ENCODE measurements around the gene CA12. TPM values are rescaled to one million over a fixed set of nuclear protein-coding genes. Genes with fewer than 3 reads are reported as not detected.
A peak's percentile ranks its signal among the peaks of the same experiment; 100 is the strongest.

Gene CA12
- total and polyA plus RNA-seq, 9 of the 15 experiments (the other 6 are each of a cell fraction or from before 2014, with no cell fraction given), result 0.01 to 0.78 (median 0.15) TPM; not detected in 1

GRCh38 chr15:63395730-63396151, 14.1 kb upstream of the CA12 start (continued):
- TF ChIP-seq FOXP4 (CRISPR knock-in tag; IDR thresholded peaks at IDR 0.05; ENCODE audit: borderline replicate concordance), result no peak
- TF ChIP-seq ZNF121 (CRISPR knock-in tag; conservative IDR thresholded peaks at IDR 0.05), result no peak
- peak; percentile 52 for TF ChIP-seq HDAC3 (IDR thresholded peaks at IDR 0.05; ENCODE audit: borderline replicate concordance, partially characterized antibody)
- TF ChIP-seq TCF15 (CRISPR knock-in tag; IDR thresholded peaks at IDR 0.05), result no peak; the same call in 1 of the 2 replicates
- TF ChIP-seq CCNT2 (IDR thresholded peaks at IDR 0.05; ENCODE audit: borderline replicate concordance, extremely low read depth, insufficient read length, low read depth, low read length), result peak; percentile 47
- no peak for TF ChIP-seq HMG20A (CRISPR knock-in tag; conservative IDR thresholded peaks at IDR 0.05)
- peak; percentile 66 for TF ChIP-seq HDAC2 (IDR thresholded peaks at IDR 0.05)
- TF ChIP-seq ZNF766 (CRISPR knock-in tag; conservative IDR thresholded peaks at IDR 0.05), result 0 out of 2 replicates have a peak, but pooled peaks have one; percentile 19
- peak; percentile 99 for TF ChIP-seq FOSL1 (tag; conservative IDR thresholded peaks at IDR 0.05)
- no peak for TF ChIP-seq ZBTB34 (CRISPR knock-in tag; IDR thresholded peaks at IDR 0.05)
- peak; percentile 49; the same call in 1 of the 2 replicates for TF ChIP-seq EP400 (IDR thresholded peaks at IDR 0.05)
- TF ChIP-seq ZFP30 (CRISPR knock-in tag; IDR thresholded peaks at IDR 0.05; ENCODE audit: borderline replicate concordance), result no peak
- TF ChIP-seq RBM15 (IDR thresholded peaks at IDR 0.05; ENCODE audit: insufficient read depth, low read length), result no peak
- TF ChIP-seq CXXC5 (CRISPR knock-in tag; IDR thresholded peaks at IDR 0.05), result peak; percentile 78
- peak; percentile 89 for TF ChIP-seq BHLHE40 (IDR thresholded peaks at IDR 0.05; ENCODE audit: low read length)
- peak; percentile 24; the same call in 1 of the 2 replicates for TF ChIP-seq MAFK (IDR thresholded peaks at IDR 0.05; ENCODE audit: low read length)
- no peak for TF ChIP-seq ZBED1 (IDR thresholded peaks at IDR 0.05)
- peak in 1 of 2 experiments; percentile 79; a peak in 2 of 4 replicates for TF ChIP-seq RCOR1 (IDR thresholded peaks at IDR 0.05; ENCODE audit: borderline replicate concordance in 1 of 2, low read depth in 2 of 2, low read length in 2 of 2)
- TF ChIP-seq, protein P1, sequence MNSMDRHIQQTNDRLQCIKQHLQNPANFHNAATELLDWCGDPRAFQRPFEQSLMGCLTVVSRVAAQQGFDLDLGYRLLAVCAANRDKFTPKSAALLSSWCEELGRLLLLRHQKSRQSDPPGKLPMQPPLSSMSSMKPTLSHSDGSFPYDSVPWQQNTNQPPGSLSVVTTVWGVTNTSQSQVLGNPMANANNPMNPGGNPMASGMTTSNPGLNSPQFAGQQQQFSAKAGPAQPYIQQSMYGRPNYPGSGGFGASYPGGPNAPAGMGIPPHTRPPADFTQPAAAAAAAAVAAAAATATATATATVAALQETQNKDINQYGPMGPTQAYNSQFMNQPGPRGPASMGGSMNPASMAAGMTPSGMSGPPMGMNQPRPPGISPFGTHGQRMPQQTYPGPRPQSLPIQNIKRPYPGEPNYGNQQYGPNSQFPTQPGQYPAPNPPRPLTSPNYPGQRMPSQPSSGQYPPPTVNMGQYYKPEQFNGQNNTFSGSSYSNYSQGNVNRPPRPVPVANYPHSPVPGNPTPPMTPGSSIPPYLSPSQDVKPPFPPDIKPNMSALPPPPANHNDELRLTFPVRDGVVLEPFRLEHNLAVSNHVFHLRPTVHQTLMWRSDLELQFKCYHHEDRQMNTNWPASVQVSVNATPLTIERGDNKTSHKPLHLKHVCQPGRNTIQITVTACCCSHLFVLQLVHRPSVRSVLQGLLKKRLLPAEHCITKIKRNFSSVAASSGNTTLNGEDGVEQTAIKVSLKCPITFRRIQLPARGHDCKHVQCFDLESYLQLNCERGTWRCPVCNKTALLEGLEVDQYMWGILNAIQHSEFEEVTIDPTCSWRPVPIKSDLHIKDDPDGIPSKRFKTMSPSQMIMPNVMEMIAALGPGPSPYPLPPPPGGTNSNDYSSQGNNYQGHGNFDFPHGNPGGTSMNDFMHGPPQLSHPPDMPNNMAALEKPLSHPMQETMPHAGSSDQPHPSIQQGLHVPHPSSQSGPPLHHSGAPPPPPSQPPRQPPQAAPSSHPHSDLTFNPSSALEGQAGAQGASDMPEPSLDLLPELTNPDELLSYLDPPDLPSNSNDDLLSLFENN (IDR thresholded peaks at IDR 0.05; ENCODE audit: low read depth in 2 of 2, low read length in 2 of 2), result 0 out of 4 replicates have a peak, but pooled peaks of 1 of the 2 experiments have one; percentile 57
- peak; percentile 95 for TF ChIP-seq HMBOX1 (IDR thresholded peaks at IDR 0.05)
